NCI-H226 (cell line): ENCODE measurements around the gene RAB8B.
"Not testable (repeated sequence)": the region's sequence is repeated elsewhere in the genome, so short reads cannot be mapped to it uniquely, and the experiment has no call there.

ENCODE experiments used
- DNase-seq: peaks from one replicate; pipeline ENCODE4 v3.0.0-alpha.2; 2015

Gene RAB8B

GRCh38 chr15:63210151-63211091 is 21.0 kb downstream of the RAB8B start:
- DNase-seq, result no peak

GRCh38 chr15:63211092-63211490 is 21.7 kb downstream of the RAB8B start:
- no peak for DNase-seq

- DNase-seq, result no peak
Observed at GRCh38 chr15:63211549-63211948, 22.1 kb downstream of the RAB8B start.

GRCh38 chr15:63212050-63213004 is 22.9 kb downstream of the RAB8B start:
- peak; percentile 93 for DNase-seq

- peak; percentile 97 for DNase-seq
Observed at GRCh38 chr15:63218100-63218808, 28.8 kb downstream of the RAB8B start.

GRCh38 chr15:63219196-63219710 is 29.8 kb downstream of the RAB8B start:
- DNase-seq, result no peak

- no peak for DNase-seq
Observed at GRCh38 chr15:63221346-63221745, 31.9 kb downstream of the RAB8B start.

- no peak for DNase-seq
Observed at GRCh38 chr15:63223463-63223862, 34.1 kb downstream of the RAB8B start.

- DNase-seq, result no peak
Observed at GRCh38 chr15:63225381-63225780, 36.0 kb downstream of the RAB8B start.

- no peak for DNase-seq
Observed at GRCh38 chr15:63226155-63226883, 36.9 kb downstream of the RAB8B start.

GRCh38 chr15:63226966-63227401 is 37.6 kb downstream of the RAB8B start:
- DNase-seq, result no peak

GRCh38 chr15:63227689-63228088 is 38.3 kb downstream of the RAB8B start:
- no peak for DNase-seq

- DNase-seq, result no peak
Observed at GRCh38 chr15:63231206-63231605, 41.8 kb downstream of the RAB8B start.

GRCh38 chr15:63231706-63232105 is 42.3 kb downstream of the RAB8B start:
- DNase-seq, result no peak

GRCh38 chr15:63232405-63232804 is 43.0 kb downstream of the RAB8B start:
- no peak for DNase-seq

GRCh38 chr15:63232943-63233342 is 43.5 kb downstream of the RAB8B start:
- DNase-seq, result peak; percentile 53

- DNase-seq, result peak; percentile 72
Observed at GRCh38 chr15:63233667-63234423, 44.4 kb downstream of the RAB8B start.

- peak; percentile 88 for DNase-seq
Observed at GRCh38 chr15:63234451-63234870, 45.1 kb downstream of the RAB8B start.

GRCh38 chr15:63236272-63236671 is 46.9 kb downstream of the RAB8B start:
- DNase-seq, result peak; percentile 89

GRCh38 chr15:63237086-63237485 is 47.7 kb downstream of the RAB8B start:
- not testable (repeated sequence) for DNase-seq

GRCh38 chr15:63238171-63238570 is 48.8 kb downstream of the RAB8B start:
- no peak for DNase-seq
